GM18907 (cell line): Measurements from ENCODE around the gene GCKR.

Experiments
- ATAC-seq: cut with Tn5 transposase; IDR thresholded peaks from one replicate; pipeline ENCODE4 v1.9.1; 2021; ENCODE audit warnings: mild to moderate bottlenecking, moderate library complexity; ENCODE audit not compliant: unreplicated experiment

The GCKR gene

GRCh38 chr2:27571197-27571596 lies 74.6 kb downstream of the GCKR start:
- no peak for ATAC-seq

GRCh38 chr2:27571681-27572080 lies 75.0 kb downstream of the GCKR start:
- no peak for ATAC-seq

- ATAC-seq, result no peak
Observed at GRCh38 chr2:27572439-27572838, 75.8 kb downstream of the GCKR start.

- ATAC-seq, result no peak
Observed at GRCh38 chr2:27572998-27573429, 76.4 kb downstream of the GCKR start.
